Embryonic facial prominence (tissue), 1 donor: ENCODE measurements around the gene SLC25A27.

ENCODE experiments used
- DNase-seq: peaks from one replicate; pipeline ENCODE4 v3.0.0-alpha.2; 2016; ENCODE audit errors: extremely low spot score

SLC25A27 gene

DNA sequence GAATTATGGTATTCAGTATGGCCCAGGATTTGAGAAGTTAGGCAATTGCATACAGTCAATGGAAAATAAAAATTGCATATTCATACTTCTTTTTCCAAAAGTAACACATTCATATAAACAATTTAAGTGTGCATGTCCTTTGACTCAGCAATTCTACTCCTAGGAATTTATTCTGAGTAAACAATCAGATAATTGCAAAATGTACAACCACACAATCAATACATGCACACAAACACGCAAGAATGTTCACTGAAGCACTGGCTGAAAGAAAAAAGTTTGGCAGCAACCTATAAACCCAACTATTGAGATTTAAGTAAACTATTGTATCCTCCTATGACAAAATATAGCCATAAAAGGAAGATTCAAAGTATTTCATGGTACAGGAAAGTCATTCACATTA lies 1.8 kb upstream of the SLC25A27 start:
- DNase-seq: no peak

- DNase-seq: no peak
Measured at GRCh38 chr6:46651816-46652215, 959 bp upstream of the SLC25A27 start.

GRCh38 chr6:46652232-46652602 lies 558 bp upstream of the SLC25A27 start:
- peak; percentile 37 for DNase-seq

GRCh38 chr6:46653439-46654195 lies 842 bp downstream of the SLC25A27 start:
- DNase-seq: no peak

- no peak for DNase-seq
Measured at GRCh38 chr6:46655803-46656202, 3.0 kb downstream of the SLC25A27 start.

DNA sequence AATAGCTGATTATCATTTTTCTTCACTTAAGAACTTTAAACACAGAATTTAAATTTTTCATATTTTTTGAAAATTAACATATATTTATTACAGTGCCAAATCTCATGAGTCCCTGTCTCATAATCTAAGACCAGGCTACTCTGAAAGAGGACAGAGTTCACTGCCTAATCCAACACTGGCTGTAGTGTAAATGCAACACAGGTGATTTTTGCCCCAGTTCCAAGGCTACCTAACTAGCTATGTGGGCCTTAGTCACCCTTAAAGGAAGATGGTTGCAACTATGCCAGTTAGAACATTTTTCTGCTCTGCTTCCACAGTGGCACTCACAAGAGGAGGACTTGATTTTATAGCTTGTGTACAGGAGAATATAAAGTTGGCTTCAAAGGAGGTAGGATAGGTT lies 4.9 kb downstream of the SLC25A27 start:
- DNase-seq: no peak

GRCh38 chr6:46661483-46661882 lies 8.7 kb downstream of the SLC25A27 start:
- no peak for DNase-seq

DNA sequence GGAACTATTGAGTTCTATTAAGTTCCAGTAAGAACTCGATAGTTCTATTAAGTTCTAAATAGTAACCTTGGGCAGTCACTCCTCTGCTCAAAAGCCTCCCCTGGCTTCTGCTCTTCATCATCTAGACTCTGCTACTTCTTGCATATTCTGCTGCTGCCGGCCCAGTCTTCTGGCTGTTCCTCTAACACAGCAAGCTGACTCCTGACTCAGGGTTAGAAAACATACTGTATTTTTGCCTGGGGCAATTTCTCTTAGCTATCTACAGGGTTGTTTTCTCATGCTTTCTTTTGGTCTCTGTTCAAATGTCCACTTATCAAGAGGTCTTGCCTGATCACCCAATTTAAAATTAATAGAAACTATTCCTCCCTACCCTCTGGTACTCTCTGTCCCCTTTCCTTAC lies 14.6 kb downstream of the SLC25A27 start:
- DNase-seq: no peak

- no peak for DNase-seq
Measured at GRCh38 chr6:46674410-46674809, 21.6 kb downstream of the SLC25A27 start.

DNA sequence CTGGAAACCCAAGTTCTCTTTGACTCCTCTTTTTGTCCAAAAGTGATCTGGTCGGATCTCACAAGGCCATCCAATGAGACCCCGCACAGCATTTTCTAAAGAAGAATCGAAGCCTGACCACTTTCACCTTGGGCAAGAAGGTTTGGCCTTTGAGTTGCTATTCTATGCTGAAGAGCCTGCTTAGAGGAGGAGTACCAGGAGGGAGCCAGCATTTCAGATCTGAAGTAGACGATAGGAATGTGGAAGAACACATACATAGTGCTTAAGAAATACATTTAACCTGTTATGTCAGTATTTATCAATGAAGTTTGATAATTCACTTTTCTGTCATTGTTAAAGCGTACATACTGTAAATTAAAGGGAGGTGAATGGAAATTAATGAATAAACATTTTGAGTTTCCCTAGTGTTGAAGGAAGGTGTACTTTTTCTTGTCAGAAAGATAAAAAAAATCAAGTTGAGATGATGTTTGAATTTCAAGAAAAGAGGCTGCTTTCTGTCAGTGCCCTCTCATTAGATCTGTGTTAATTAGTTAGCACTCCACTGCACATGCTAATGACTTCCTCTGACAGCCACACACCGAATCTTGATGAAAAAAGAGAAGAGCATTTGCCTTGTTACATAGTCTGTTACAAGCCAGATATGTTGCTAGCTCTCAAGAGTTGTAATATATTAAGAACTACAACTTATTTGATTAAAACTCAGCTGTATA lies 24.0 kb downstream of the SLC25A27 start:
- DNase-seq: no peak

GRCh38 chr6:46677314-46677654 lies 24.5 kb downstream of the SLC25A27 start:
- no peak for DNase-seq

DNA sequence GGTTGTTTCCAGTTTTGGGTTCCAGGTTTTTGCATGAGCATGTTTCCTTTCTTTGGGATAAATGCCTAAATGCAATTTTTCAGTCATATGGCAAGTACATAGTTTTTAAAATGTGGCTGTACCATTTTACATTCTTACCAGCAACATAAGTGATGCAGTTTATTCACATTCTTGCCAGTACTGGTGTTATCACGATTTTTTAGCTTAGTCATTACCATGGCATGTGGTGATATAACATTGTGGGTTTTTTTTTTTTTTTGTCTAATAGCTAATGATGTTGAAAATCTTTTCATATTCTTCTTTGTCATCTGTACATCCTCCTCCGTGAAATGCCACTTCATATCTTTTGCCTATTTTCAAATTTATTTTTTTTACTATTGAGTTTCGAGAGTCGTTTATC lies 32.0 kb downstream of the SLC25A27 start:
- DNase-seq: no peak

DNA sequence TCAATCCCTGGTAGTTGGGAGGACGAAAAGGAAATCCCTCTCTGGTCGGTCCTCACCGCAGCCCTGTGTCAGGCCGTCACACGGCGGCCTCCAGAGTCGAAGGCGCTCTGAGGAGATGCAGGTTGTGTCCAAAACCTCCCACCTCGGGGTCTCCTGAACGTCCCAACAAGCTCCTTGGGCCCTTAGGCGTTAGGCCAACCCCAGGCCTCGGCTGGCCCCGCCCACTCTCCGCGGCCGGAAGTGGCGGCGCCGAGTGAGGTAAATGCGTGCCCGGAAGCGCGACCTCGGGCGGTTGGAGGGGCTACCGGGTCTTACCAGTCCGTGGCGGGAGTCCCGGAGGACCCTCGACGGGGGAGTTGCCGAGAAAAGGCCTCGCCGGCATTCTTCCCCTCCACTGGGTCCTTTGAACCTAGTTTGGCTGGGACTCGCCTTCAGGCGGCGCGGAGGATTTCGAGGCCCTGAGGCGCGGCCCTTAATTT lies 34.9 kb downstream of the SLC25A27 start, which contains the start of gene TDRD6:
TSS of gene TDRD6 (plus strand) at position 267 of the 479 bp plus-strand sequence. CDS start 244 bp downstream, outside the sequence.
- no peak for DNase-seq

GRCh38 chr6:46688117-46688965 lies 35.6 kb downstream of the SLC25A27 start:
- DNase-seq: no peak

DNA sequence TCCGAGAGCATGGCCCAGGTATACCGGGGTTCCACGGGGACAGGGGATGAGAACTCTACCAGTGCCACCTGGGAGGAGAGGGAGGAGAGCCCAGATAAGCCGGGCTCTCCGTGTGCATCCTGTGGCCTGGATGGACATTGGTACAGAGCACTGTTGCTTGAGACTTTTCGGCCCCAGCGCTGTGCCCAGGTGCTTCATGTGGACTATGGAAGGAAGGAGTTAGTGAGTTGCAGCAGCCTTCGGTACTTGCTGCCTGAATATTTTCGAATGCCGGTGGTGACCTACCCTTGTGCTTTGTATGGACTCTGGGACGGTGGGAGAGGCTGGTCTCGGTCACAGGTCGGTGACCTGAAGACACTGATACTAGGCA lies 36.2 kb downstream of the SLC25A27 start:
- DNase-seq: no peak

- DNase-seq: no peak
Measured at GRCh38 chr6:46689657-46690056, 36.9 kb downstream of the SLC25A27 start.

DNA sequence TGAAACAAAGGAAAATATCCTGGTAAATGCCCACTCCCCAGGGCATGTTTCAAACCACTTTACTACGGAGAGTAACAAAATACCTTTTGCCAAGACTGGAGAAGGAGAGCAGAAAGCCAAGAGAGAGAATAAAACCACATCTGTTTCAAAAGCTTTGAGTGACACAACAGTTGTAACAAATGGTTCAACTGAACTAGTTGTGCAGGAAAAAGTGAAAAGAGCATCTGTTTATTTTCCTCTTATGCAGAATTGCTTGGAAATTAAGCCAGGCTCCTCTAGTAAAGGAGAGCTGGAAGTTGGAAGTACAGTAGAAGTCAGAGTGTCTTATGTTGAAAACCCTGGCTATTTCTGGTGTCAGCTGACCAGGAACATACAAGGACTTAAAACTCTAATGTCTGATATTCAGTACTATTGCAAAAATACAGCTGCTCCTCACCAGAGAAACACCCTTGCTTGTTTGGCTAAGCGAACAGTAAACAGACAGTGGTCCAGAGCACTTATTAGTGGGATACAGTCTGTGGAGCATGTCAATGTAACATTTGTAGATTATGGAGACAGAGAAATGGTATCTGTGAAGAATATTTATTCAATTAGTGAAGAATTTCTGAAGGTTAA lies 37.5 kb downstream of the SLC25A27 start:
- DNase-seq: no peak

DNA sequence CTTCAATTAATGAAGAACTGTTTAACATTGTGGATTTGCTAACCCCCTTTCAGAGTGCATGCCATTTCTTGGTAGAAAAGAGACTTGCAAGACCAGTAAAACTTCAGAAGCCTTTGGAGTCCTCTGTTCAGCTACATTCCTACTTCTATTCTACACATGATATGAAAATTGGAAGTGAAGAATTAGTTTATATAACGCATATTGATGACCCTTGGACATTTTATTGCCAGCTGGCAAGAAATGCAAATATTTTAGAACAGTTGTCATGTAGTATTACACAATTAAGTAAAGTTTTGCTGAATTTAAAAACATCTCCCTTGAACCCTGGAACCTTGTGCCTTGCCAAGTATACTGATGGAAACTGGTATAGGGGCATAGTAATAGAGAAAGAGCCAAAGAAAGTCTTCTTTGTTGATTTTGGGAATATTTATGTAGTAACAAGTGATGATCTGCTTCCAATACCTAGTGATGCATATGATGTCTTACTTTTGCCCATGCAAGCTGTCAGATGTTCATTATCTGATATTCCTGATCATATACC lies 38.2 kb downstream of the SLC25A27 start:
- no peak for DNase-seq

- no peak for DNase-seq
Measured at GRCh38 chr6:46699970-46700369, 47.2 kb downstream of the SLC25A27 start.

DNA sequence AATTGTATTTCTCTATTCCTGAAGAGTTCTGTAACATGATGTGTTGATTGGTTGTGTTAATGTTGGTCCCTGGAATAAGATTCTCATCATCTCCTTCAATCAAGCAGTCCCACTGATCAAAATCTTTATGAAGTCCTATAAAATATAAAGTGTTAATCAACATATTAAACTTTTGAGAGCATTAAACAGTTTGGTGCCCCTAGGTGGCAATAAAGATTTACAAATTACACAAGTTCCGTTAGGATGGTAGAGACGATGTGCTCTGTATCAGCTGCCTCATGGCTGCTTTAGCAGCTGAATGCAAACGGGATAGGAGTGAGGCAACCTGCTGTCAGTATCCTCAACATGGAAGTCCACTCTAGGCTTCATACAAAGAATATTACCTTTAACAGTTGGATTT lies 51.8 kb downstream of the SLC25A27 start:
- DNase-seq: no peak

GRCh38 chr6:46706464-46706863 lies 53.7 kb downstream of the SLC25A27 start:
- DNase-seq: no peak

DNA sequence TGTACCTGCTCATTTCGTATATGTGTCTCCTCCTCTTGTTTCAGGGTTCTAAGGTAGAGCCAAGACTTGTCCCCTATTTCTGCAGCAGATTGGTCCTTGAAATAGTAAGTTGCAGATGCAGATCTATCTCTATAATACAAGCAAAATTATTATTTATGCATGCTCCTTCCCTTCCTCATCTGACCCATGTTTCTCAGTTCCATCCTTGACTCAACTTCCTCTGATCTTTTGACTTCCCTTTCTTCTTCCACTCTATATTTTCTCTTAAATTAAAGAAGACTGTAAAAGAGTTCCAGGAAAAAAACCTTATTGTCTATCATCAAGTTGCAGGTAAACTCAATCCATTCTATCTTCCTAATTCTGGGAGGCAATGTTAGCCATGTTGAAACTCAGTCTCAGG lies 58.7 kb downstream of the SLC25A27 start:
- no peak for DNase-seq
